Activated CD4-positive, alpha-beta T cell treated with anti-CD3 and anti-CD28 coated beads for 24 hours (primary cell): ENCODE measurements around the gene PTGDS.

Experiments used
- DNase-seq, 2 donors: peaks; one replicate each; pipeline ENCODE4 v3.0.0-alpha.2; 2020; ENCODE audit warnings: low read depth in 2 of 2

Gene PTGDS

GRCh38 chr9:136957901-136958300 is 19.4 kb upstream of the PTGDS start:
- DNase-seq, result no peak

DNA sequence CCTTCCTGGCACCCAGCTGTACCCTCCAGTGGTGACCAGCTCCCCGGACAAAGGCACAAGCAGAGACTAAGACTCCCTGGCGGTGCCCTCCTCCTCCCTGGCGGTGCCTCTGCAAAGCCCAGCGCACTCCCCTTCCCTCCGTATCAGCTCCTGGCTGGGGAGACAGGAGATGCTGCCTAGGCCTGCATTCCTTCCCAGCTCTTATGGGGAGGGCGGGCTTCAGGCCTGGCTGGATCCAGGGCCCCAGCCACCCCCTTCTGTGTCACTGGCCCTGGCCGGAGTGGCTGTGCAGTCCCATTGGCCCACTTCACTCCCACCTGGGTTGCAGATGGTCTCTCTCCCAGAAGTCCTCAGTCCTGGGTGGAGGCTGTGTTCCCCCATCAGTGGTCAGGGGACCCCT is 18.8 kb upstream of the PTGDS start:
- DNase-seq, result no peak

DNA sequence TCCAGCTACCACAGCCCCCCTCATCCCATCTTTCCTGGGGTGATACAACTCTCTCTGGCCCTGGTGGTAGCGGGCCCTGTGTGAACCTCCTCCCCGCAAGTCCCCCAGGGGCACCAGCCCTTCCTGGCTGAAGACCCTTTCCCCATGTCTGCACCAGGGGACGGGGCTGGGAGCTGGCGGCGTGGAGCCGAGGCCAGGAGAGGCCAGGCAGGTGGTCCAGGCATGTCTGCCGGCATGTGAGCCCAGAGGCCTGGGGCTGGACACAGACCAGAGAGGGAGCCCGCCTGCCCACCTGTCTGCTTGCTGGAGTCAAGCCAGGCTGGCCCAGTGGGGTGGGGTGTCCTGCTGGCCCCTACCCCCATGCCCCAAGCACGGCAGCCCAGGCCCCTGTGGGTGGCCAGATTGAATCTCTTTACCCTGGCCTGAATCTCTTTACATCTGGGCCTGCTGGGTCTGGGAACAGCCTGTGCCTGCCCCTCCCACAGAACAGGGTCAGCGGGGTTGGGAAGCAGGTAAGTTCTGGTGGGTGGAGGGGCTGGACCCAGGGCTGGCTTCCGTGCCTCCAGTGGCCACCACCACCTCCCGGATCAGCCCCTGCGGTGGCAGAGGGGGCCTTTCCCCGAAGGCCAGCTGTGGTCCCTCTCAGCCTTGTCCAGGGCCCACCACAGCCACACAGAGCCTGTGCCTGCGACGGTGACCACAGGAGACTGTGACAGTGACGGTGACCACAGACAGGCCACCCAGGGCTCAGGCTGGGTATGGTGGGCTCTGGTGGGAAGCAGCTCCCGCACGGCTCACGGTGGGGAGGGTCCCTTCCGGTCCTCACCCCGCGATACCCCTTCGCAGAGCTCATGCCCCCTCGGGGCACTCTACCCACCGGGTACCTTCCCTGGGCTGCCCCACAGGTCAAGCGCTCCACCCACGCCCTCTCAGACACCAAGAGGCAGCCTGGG is 18.1 kb upstream of the PTGDS start:
- no peak for DNase-seq

- DNase-seq, result no peak
Observed at GRCh38 chr9:136960212-136960937, 16.9 kb upstream of the PTGDS start.

DNA sequence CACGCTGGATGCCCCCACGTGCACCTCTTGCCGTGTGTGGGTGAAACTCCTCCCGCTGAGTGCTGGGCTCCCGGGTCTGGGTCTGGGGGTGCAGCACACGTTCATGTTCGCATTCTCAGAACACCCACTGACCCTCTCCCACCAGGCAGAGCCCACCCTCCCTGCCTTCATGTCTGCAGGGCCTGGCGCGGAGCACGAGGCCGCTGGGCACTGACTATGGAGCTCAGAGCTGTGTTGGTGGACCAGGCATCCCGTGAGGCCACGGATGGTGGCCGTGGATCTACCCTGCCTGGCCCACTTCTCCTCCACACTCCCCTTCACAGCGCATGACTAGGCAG is 16.4 kb upstream of the PTGDS start:
- no peak for DNase-seq

DNA sequence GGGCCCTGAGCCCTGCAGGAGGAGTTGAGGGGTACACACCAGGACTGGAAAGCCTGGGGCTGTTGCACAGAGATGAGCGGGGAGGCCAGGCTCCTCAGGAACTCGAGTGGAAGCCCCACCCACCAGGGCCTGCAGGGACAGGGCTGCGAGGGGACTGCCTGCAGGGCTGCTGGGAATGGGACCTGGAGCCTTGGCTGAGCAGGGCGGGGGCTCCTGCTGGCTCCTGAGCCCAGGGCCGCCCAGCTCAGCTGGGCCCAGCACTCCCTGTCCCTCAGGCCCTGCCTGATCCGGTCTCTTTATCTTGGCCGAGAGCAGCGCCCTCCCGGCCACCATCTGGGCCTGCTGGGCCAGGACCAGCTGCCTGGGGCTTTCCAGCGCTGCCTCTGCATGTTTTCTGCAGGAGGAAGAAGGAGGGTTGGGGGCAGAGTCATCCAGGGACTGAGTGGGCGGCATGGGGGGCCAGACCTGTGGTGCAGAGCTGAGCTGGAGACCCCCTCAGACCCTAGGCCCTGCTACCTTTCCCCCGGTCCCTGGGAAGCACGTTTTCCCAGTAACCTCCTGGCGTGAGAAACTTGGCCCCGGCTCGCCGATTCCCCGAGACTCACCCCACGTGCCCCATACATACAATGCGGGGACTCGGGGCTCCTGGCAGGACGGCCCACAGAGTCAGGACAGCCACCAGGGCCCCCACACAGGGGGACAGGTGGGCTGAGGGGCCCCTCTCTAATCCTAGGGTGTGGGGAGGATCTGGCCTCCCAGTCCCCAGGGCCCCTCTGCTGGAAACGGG is 15.8 kb upstream of the PTGDS start:
- DNase-seq, result no peak

DNA sequence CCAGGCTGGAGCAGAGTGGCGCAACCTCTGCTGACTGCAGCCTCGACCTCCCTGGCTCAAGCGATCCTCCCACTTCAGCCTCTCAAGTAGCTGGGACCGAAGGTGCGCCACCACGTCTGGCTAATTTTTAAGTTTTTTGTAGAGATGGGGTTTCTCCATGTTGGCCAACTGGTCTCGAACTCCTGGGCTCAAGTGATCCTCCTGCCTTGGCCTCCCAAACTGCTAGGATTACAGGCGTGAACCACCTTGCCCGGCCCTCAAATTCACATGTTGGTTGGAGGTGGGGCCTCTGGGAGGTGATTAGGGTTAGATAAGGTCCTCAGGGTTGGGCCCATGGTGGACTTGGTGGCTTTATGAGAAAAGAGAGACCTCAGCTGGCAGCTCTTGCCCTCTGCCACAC is 15.1 kb upstream of the PTGDS start:
- DNase-seq, result no peak

DNA sequence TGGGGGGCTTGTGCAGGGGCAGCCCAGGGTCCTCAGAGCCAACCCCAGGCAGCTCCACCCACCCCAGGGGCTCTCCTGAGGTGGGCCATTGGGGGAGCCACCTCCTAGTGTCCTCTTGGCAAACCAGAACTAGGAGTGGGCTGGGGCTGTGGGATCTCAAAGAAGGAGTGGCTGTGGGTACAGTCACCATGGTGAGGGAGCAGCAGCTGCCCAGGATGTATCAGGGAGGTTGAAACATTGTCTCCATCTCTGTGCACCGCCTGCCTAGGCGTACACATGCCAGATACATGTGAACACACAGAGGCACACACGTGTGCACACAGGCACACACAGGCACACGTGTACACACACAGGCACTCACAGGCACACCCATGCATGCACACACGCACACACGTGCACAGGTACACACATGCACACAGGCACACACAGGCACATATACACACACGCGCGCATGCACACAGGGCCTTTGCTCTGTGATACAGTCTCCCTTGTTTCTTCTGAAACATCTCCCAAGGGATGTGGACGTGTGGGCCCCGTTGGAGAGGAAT is 14.5 kb upstream of the PTGDS start:
- no peak for DNase-seq

- DNase-seq, result no peak
Observed at GRCh38 chr9:136963341-136963740, 14.0 kb upstream of the PTGDS start.

DNA sequence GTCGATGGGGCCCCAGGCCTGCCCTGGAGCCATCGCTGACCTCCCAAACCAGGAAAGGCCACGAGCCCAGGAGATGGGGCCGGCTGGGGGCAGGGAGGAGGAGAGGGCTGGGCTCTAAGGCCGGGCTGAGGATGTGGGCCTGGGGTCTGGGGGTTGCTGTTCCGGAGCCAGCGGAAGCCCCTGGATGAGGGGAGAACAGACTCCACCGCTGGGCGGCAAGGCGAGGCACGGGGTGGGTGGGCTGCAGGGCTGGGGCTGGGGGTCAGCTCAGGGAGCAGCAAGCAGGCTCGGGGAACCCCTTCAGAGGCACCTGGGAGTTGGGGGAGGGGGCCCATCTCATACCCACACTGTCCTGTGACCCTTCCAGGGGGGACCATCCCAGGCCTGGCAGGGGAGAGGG is 13.6 kb upstream of the PTGDS start:
- no peak for DNase-seq

GRCh38 chr9:136964171-136964689 is 13.1 kb upstream of the PTGDS start:
- no peak for DNase-seq

DNA sequence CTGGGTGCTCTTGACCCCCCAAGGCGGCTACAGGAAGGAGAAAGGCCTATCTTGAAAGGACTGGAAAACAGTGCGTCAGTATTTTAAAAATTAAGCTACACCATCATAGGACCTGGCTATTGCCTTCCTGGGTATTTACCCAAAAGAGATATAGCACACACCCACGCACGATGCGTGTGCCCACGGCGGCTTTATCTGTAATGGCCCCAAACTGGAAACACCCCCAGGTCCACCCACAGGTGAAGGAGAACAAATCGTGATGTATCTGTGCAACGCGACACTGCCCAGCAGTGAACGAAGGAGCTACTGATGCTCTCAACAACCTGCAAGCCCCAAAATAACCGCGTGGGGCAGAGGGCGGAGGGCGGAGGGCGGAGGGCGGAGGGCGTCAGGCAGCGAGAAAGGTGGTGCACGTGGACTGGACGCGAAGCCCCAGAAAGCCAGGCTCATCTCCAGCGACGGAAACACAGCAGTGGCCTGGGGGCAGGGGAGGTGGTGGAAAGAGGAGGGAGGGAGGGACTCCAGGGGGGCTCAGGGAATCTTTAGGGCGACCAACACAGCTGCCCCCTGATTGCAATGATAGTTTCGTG is 12.4 kb upstream of the PTGDS start:
- no peak for DNase-seq

GRCh38 chr9:136965771-136966484 is 11.4 kb upstream of the PTGDS start:
- DNase-seq, result no peak

DNA sequence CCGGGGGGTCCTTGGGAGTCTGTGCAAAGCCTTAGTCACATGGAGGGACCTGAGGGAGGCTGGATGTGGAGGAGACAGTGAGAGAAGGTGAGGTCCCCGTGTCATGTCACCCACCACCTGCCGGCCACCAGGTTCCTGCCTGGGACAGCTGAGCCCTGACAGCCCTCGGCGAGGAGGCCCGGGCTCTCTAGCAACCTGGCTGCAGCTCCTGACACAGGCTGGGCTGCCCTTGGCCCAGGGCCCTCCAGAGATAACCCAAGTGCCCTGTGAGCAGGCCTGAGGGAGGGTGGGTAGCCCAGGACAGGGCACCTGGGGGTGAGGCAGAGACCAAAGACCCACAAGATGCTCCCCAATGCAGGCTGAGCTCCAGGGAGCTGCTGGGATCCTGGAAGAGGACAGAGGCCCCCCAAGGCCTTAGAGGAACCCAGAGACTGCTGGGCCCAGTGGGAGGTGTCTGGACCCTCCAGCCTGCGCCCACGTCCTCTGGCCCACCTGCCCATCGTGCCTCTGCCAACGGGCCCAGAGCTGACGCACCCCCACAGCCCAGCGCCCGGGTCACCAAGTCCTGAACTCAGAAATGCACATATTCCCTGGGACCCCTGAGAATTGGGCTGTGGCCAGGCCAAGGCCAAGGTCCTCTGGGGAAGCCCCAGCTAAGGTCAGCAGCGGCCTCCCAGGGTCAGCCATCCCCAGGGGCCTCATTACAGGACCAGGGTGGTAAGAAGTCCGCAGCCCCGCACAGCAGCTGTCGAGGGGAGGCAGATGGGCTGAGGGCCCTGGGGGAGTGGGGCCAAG is 8.8 kb upstream of the PTGDS start:
- no peak for DNase-seq

GRCh38 chr9:136969150-136969549 is 8.2 kb upstream of the PTGDS start:
- no peak for DNase-seq

DNA sequence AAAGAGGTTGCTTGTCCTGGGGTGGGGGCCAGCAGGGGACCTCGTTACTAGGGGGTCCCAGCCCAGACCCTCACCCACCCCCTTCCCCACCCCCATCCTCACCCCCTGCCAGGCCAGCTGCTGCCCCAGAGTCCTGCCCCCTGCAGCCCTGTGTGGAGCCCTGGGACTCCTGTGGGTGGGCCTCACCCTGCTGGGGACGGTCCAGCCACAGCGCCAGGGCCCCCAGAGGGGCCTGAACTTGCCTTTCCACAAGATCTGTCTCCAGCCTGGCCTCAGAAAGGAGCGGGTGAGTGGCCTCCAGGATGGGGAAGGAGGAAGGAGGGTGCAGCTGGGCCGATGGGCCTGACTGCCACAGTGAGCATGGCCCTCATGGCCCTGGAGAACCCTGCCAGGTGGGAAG is 7.5 kb upstream of the PTGDS start:
- DNase-seq, result no peak

- DNase-seq, result no peak
Observed at GRCh38 chr9:136970361-136970760, 6.9 kb upstream of the PTGDS start.

- no peak for DNase-seq
Observed at GRCh38 chr9:136971746-136972145, 5.6 kb upstream of the PTGDS start.

GRCh38 chr9:136972335-136972734 is 5.0 kb upstream of the PTGDS start:
- no peak for DNase-seq

- no peak for DNase-seq
Observed at GRCh38 chr9:136972743-136973142, 4.6 kb upstream of the PTGDS start.
